GM21576 (cell line): Measurements from ENCODE around the gene SNRPD3.
"Not testable (repeated sequence)": the region's sequence is repeated elsewhere in the genome, so short reads cannot be mapped to it uniquely, and the experiment has no call there.

Source experiments
- ATAC-seq: cut with Tn5 transposase; IDR thresholded peaks from one replicate; pipeline ENCODE4 v1.9.1; 2021; ENCODE audit warnings: mild to moderate bottlenecking, moderate library complexity; ENCODE audit not compliant: unreplicated experiment

SNRPD3 gene

DNA sequence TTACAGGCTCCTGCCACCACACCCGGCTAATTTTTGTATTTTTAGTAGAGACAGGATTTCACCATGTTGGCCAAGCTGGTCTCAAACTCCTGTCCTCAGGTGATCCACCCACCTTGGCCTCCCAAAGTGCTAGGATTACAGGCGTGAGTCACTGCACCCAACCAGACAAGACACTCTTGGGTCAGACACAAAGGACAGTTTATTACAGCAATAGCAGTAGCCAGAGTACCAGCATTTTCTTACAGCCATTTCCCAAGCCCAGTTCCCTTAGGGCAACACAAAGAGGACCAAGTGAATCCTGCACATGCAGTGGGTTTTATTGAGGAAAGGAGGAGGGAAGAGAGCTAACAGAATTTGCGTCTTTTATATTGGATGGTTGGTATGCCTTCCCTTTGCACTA, 24.8 kb upstream of the SNRPD3 start:
- not testable (repeated sequence) for ATAC-seq

DNA sequence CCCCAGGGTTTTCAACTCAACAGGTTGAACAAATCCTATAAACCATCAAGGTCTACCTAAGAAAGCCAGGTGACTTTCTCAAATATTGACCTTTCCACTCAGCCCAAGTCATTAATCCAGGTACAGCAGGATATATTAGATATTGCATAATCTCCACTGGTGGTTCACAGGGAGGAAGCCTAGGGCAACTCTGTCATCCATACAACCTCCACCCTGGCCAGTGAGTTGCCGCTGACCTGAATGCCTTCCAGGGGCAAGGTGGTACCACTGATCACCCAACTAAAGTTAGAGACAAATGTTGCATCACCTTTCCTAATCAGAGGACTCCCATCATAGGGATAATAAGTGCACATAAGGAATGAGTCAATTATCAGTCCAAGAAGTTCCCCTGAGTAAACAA, 23.7 kb upstream of the SNRPD3 start:
- no peak for ATAC-seq

DNA sequence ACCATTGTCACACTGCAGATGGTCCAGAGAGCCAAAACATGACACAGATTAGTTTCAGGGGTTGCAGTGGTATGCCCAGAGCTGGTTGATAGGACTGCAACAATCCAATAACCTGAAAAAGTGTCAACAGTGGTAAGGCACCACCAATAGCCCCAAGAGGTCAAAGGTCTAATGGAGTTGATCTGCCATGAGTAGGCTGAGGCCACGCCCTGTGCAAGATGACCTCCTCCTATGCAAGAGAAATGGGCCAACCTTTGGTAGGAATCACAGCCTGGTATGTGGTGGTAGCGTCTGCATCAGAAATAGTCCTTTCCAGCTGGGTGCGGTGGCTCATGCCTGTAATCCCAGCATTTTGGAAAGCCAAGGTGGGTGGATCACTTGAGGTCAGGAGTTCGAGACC, 20.5 kb upstream of the SNRPD3 start:
- ATAC-seq: no peak

DNA sequence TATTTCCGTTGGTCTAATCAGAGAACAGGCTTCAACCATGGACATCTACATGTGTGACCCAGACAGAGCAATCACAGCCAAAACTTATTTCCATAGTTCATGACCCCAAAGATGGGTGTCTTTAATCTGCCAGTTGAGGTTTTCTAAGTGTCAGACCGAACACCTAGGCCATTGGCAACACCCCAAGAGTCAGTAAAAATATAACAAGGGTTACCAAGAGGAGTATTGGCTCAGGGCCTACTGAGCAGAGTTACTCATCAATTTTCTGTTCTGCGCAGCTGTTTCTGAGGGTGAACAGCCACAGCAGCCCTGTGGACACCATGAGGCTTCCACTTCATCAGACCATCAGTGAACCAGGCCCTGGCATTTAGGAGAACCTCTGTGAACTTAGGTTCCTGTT, 19.7 kb upstream of the SNRPD3 start:
- ATAC-seq: no peak

DNA sequence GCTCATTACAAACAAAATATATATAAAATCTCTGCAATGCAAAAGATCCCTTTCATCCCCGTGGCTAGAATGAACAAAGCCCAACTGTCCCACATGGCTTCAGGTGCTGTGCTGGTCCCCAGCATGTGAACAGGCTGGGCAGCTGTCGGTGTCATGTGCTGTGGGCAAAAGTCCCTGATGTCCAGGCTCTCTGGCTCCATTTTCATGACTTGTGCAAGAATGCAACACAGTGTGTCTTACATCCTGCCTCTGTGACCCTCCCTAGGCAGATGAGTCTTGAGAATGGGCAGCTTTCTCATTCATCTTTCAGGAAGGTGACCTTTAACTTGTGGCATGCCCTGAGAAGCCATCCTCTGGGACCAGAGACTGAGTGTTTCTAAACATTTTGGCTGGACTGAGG, 15.3 kb upstream of the SNRPD3 start:
- no peak for ATAC-seq

DNA sequence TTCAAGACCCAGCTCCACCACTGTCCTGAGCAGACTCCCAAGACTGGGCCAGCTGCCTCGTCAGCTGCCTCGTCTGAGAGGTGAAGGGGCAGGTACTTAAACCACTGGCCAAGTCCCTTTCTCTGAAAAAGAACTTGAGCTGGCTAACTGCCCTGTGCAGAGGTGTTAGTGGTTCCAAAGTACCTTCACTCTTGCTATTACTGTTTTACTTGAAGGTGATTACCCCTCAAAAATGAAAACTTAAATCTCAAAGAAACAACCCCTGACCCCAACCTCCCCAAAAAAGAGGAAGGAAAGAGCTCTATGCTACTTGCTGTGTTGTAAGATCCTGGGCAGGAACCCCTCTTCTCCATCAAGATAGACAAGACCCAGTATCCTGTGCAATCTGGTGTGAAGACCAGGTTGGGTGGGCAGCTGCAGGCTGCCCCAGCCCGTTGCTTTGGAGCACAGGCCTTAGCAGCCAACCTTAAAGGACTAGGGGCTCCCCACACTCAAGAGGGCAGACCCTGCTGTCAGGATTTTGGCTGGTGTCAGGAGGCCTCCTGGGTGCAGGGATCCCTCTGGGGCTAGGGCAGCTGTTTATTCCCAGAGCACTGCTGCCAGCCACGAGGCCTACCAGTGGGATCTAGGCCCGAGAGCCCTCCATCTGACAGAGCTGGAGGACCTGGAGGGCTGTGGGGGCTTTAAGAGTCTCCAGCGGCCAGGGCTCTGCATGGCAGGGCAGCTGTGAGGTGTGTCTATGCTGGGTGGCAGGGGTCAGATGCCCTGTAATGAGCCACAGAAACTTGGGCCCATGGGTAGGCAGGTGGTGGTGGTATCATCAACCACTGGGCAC, 13.9 kb upstream of the SNRPD3 start:
- no peak for ATAC-seq

DNA sequence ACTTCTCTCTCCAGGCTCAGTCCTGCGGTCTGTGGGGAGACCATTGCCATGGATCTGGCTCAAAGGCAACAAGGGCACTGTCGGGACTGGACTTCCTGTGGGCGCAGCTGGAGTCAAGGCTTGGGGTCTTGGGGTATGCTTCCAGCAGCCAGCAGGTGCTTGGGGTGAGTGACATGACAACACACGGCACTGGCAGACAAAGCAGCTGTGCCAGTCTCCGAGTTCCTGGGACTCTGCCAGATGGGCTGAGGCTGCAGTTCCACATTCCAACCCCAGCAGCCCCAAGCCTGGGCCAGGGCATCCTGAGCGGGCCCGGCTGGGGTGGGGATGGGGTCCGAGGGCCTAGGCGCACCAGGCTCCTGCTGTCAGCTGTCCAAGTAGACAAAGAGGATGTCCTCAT, 13.2 kb upstream of the SNRPD3 start:
- ATAC-seq: no peak

DNA sequence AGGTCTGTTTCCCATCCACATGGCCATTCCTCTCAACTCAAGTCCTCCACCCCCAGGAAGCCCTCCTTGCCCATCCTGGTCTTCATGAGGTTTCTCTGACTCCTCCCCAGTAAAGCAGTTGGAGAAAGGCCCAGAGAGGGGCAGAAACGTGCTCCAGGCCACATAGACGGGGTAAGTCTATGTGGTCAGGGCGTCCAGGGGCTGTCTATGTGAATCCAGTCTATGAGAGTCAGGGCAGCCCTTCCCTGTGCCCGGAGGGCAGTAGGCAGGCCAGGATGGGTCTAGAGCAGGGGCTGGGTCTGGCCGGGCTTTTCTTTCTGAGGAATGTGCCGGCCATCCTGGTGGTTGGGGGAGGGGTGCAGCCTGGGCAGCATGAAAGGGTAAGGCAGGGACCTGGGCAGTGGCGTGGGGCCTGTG, 12.6 kb upstream of the SNRPD3 start:
- no peak for ATAC-seq

DNA sequence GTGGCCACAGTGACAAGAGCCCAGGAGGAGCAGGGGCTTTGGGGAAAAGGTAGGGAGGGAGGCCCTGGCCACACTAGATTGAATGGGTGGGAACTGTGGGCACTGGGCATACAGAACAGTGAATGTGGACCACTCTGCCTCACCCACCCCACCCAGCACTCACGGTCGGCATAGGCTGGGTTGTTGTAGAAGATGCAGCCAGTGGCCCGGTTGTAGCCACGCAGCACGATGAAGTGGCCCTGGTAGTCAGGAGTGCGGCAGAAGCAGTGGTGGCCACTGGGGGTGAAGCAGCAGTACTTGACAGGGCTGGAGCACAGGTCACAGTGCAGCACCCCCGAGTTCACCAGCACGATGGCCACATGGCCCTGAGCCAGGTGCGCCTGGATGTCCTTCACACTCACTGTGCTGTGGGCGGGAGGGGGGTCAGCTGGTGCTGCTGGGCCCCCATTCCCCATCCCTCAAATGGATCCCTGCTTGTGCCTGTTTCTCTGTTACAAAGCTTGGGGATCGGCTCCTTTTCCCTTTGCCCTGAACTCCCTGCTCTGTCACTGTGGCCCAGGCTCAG, 12.0 kb upstream of the SNRPD3 start:
- ATAC-seq: no peak

DNA sequence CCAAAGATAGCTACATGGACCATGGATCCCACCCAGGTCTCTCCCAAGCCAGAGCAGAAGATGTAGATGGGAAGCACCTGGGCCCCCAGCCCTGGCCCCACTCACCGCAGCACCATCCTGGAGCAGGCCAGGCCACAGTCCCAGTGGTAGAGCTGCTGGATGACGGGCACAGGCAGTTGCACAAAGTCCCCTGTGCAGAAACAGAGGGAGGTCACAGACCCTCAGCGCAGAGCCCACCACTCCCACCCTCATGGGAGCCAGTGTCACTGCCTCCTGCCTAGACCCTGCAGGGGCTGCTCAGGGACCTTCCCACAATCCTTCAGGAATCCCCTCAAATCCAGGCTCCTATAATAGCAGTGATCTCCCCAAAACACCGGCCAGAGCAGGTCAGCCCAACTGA, 7.0 kb upstream of the SNRPD3 start:
- ATAC-seq: no peak

DNA sequence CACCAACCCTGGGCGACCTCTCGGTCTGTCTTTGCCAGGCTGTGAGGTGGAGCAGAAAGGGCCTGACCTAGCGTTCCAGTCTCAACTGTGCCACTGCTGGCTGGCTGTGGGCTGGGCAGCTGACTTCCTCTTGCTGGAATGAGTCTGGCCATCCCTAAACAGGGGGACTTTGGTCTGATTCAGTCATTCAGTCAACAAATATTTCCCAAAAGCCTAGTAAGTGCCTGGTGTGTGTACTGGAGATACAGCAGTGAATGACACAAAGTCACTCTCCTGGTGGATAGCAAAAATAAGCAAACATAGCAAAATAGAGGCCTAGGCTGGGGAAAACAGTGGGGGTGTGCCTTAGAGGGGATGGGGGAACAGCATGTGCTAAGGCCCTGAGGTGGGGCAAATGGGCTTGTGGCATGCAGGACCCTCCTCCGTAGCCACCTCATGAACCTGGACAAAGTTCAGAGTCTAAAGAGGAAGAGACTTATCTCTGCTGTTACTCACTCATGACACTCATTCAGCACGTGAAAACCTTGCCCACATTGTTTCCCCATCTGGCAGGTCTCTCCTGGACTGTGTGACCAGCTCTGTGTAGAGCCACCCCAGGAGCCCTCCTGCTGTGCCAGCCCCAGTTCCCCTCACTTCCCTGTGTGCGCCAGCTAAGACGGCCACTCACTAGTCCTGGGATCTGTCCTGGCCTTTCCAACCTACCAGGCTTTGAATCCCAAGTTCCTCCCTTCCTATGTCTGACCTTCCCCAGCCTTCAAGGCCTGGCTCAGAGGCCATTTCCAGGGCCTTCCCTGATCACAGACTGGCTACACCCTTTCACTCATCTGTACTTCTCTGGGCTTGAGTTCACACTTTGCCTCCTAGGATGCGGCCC, 5.5 kb upstream of the SNRPD3 start:
- ATAC-seq: no peak

DNA sequence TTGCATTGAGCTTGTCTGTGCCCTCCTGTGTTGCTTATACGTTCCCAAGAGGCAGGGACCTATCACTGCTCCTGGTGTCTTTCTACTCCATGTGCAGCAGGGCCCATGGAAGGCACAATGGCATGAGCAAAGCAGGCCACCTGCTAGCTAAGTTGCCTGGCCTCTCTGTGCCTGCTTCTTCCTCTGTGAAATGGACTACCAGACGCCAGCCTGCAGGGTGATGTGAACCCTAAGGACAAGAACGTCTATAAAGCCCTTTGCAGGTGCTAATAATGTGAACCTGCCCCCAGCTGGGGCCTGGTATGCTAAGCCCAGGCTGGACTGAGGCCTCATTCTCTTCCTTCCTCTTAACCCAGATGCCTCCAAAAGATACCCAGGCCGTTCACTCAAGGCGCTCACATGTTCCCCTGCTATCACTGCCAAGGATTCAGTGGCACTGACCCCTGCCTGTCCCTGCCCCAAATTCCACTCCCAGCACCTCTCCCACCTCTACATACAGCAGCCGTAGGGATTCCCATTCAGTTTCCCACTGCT, 4.8 kb upstream of the SNRPD3 start:
- no peak for ATAC-seq

DNA sequence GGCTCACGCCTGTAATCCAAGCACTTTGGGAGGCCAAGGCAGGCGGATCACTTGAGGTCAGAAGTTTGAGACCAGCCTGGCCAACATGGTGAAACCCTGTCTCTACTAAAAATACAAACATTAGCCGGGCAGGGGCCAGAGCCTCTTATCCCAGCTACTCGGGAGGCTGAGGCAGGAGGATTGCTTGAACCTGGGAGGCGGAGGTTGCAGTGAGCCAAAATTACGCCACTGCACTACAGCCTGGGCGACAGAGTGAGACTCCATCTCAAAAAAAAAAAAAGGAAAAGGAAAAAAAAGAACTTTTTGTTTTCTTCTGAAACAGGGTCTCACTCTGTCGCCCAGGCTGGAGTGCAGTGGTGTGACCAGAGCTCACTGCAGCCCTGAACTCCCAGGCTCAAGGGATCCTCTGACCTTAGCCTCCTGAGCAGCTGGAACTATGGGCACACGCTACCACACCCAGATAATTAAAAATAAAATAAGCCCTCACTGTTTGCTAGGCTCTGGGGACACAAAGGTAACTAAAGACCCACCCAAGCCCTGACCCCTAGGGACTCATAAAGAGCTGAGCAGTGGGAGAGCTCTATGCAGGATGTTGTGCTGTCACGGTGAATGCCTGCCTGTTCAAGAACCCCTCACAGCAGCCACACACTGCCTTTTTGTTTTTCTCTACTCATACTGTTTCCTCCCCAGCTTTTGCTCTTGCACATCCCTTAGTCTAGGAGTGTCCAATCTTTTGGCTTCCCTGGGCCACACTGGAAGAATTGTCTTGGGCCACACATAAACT, 3.1 kb upstream of the SNRPD3 start:
- not testable (repeated sequence) for ATAC-seq

DNA sequence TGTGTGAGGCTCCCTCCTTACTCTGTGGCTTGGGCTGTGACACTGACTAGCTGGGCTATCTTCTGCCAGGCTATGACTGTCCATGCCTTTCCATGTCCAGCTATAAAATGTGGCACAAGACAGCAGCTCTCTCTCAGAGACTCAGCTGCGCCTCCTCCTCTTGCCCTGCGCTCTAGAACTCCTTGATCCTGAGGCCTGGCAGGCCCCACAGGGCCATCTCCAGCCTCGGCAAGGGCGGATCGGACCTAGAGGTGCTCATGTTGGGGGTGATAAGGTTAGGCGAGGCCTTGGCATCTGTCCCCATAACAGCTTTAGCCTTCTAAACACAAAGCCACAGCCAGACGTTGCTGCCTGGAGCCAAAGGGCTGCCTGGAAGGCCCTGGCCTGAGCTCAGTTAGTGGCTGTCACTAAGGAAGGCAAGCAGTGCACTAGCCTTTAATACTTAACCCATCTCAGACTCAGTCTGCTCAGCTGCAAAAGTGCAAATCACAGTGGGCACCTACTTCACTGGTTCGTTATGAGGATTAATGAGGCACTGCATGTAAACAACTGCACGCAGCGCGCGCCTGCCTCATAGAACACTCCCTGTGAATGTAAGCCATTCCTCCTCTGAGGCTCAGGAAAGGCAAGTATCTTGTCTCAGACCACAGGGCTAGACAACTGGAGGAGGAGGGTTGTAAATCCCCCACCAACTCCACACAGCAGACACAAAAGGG, 2.0 kb upstream of the SNRPD3 start:
- ATAC-seq: no peak

DNA sequence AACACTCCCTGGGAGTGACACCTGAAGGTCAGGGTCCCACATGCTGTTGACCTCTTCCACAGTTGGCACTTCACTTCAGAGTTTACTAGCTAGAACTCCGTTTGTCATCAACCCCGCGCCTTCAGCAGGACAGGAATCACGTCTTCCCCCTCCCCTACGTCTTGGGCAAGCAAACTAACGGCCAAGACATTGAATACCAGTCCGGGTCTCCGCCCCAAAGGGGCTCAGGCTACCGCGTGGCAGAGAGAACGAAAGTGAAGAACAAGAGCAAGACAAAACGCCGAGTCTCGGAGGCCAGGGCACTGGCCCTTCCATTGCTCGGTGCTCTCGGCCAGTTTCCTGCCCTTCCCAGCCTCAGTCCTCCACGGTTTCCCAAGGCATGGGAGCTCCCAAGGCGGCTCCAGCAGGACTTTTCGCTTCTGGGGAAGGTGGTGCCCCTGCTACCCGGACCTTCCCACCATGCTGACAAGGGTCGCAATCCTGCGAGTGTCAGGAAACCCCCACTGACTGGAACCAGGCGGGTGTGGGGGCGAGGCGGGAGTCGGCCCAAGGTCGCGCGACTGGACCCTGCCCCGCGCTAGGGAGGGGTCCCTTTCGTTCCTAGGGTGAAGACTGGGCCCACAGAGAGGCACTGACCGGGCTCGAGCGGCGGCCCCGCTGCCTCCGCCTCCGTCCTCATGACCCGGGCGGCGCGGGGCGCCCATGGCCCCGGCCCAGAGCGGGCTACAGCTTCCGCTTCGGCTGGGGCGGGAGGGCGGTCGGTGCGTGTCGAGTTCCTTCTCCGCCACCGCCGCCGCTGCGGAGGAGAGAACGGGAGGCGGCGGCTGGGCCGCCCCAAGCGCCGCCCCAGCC, 1.3 kb upstream of the SNRPD3 start, which contains the start of gene GUCD1:
Gene GUCD1 (minus strand): TSS at position 826 of the 852 bp plus-strand sequence. CDS start 147 bp downstream, at position 679.
- peak; percentile 8 for ATAC-seq

DNA sequence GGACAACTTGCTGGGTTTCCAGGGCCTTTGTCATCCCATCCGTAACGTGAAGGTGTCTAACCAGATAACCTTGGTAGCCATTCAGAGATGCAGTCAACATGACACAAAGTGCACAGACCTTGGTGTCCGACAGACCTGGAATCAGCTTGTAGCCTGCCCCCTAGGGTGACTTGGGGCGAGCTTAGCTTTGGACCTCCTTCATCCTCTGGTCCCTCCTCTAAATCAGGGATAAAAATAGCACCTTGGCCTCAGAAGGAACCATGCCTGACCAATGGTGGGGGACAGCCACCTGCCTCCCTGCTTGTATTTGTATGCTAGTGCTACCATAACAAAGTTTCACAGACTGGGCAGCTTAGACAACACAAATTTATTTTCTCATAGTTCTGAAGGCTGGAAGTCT, 3.7 kb downstream of the SNRPD3 start:
- ATAC-seq: no peak

DNA sequence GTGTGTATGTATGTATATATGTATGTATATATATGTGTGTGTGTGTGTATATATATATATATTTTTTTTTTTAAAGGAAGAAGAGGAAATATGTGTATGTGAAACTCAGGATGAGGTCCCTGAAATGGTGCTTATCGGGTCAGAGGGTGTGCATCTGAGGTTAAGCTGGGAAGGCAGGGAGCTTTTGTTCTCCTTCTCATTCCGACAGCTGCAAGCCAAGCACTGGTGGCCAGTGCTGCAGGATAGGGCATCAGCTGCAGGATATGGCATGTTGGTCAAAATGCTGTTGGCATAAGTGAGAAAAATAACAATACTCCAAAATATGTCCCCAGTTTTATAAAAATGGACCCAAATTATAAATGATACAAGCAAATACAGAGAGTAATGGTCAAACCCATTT, 7.4 kb downstream of the SNRPD3 start:
- ATAC-seq: no peak

DNA sequence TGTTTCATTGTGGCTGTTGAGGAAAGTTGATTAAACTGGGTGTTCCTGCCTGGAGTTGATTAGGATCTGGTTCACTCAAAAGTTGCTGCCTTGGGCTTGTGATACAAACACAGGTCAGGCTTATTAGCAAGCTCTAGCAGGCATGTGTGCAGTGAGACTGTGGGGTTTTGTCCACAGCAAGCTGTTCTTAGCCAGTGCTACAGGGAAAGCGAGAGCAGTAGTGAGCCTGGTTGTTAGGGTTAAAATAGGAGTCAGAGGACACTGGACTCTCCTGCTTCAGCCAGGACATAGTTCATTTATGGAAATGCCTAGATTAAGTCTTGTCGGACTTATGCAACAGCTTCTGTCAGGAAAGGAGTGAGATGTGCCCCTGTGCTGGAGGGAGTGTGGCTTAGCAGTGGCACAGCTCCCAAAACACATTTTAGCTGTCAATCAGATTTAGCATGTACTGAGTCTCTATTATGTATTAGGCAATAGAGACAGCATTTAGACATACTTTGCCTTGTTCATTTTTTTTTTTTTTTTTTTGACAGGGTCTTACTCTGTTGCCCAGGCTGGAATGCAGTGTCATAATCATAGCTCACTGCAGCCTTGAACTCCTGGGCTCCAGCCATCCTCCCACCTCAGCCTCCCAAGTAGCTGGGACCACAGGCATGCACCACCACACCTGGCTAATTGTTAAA, 8.7 kb downstream of the SNRPD3 start:
- ATAC-seq: no peak
